SJSA1 (cell line): ENCODE data around the gene RCN2. TPM values are rescaled to one million over a fixed set of nuclear protein-coding genes. Genes with fewer than 3 reads are reported as not detected.
"Not testable (repeated sequence)": the region's sequence is repeated elsewhere in the genome, so short reads cannot be mapped to it uniquely, and the experiment has no call there.

ENCODE experiments used
- DNase-seq, 2 experiments: peaks; one replicate each; pipeline ENCODE4 v3.0.0-alpha.2; 2015 to 2020; ENCODE audit warnings: low spot score in 2 of 2, low read depth in 1 of 2
- H3K27ac ChIP-seq: fragments of 250-450 bp; sonication (Bioruptor Pico); 2 replicates; pipeline ENCODE4 v1.5.1; 2020; ENCODE audit warnings: mild to moderate bottlenecking, moderate library complexity
- H3K27me3 ChIP-seq: fragments of 250-450 bp; sonication (Bioruptor Pico); replicated peaks from 2 replicates; pipeline ENCODE4 v1.5.1; 2020; ENCODE audit warnings: mild to moderate bottlenecking, moderate library complexity
- H3K36me3 ChIP-seq: fragments of 250-450 bp; sonication (Bioruptor Pico); 2 replicates; pipeline ENCODE4 v1.5.1; 2020; ENCODE audit warnings: mild to moderate bottlenecking
- H3K4me1 ChIP-seq: fragments of 250-450 bp; sonication (Bioruptor Pico); replicated peaks from 2 replicates; pipeline ENCODE4 v1.6.1; 2021; ENCODE audit warnings: mild to moderate bottlenecking
- H3K4me3 ChIP-seq: fragments of 250-450 bp; sonication (Bioruptor Pico); 2 replicates; pipeline ENCODE4 v1.5.1; 2020; ENCODE audit warnings: mild to moderate bottlenecking
- H3K9me3 ChIP-seq: fragments of 250-450 bp; sonication (Bioruptor Pico); replicated peaks from 2 replicates; pipeline ENCODE4 v1.5.1; 2020; ENCODE audit warnings: mild to moderate bottlenecking
- total RNA-seq: library from RNA; depleted of rRNA; stranded (reverse); fragments of >200 nt; shearing (Covaris generic); gene quantifications from 2 replicates; pipeline ENCODE4 v1.2.3, GENCODE V29; 2014

Gene RCN2
- total RNA-seq, 1 experiment from 2014 or later, result 135 TPM

GRCh38 chr15:76942331-76942730 lies 10.8 kb downstream of the RCN2 start:
- Histone ChIP-seq H3K4me1 (no peaks in the 10 kb centered on the region), H3K4me3 (no peak overlapping the region), H3K9me3 (no peaks in the 10 kb centered on the region), H3K27ac (no peak overlapping the region), H3K27me3 (no peaks in the 10 kb centered on the region), H3K36me3 (peaks cover 29% of the 10 kb centered on the region)
- DNase-seq, result no peak

DNA sequence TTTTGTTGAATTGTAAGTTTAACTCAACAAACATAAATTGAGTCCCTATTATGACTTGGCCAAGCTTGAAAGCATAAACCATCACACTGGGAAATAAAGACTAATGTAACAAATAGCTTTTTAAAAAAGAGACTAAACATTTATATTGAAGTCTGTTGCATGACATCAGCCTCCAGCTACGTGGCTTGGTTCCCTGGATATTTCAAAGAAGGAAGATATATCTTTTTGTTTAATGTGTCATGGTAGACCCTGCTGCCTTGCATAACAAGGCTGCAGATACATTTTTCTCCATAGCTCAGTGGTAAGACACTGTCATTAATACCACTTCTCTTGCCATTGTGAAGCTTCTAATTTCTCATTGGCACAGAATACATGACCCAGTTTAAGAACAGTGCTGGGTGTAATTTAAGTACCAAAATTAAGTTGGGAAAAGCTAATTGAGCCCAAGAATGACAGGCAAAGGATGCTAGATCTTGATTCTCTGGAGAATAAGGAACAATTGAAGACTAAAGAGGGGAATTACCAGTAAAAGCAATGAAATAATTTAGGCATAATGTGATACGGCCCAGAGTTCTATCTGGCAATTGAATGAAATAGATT lies 14.0 kb downstream of the RCN2 start:
- H3K27ac ChIP-seq, result no peak overlapping the region
- H3K9me3 ChIP-seq, result no peaks in the 10 kb centered on the region
- H3K4me1 ChIP-seq, result no peaks in the 10 kb centered on the region
- DNase-seq, result no peak
- peaks cover 43% of the 10 kb centered on the region for H3K36me3 ChIP-seq
- no peaks in the 10 kb centered on the region for H3K27me3 ChIP-seq
- H3K4me3 ChIP-seq, result no peak overlapping the region

DNA sequence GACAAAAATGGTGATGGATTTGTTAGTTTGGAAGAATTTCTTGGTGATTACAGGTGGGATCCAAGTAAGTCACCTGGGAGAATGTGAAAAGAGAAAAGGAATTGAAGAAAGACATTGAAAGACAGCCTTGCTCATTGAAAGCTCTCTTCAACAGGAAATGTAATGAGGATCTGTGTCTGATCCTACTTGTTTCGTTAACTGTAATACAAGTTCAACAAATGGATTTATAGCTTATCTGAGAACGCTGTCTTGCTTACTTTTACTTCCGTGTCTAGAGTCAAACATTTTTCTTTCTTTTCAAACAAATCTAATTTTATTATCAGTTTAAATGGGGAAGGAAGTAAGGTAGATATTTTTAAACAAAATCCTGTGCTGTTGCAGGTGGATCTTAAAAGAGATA lies 15.9 kb downstream of the RCN2 start:
- Histone ChIP-seq H3K4me1 (no peaks in the 10 kb centered on the region), H3K27me3 (no peaks in the 10 kb centered on the region), H3K27ac (no peak overlapping the region), H3K9me3 (no peaks in the 10 kb centered on the region), H3K4me3 (no peak overlapping the region), H3K36me3 (peaks cover 51% of the 10 kb centered on the region)
- DNase-seq, result no peak

DNA sequence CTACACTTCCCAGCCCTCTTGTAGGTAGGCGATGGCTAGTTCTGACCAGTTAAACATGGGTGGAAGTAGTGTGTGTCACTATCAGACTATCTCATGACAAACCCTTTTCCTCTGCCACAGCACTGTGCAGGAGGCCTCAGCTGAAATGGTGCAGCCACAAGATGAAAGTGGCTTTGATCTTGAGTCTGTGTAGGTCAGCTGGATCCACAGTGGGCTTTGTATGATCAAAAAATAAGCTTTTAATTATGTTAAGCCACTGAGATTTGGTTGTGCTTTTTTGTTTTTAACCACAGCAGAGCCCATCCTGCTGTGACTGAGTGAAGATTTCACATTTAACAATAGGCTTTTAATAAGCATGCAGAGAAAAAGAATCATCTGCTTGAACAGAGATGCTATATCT lies 19.7 kb downstream of the RCN2 start:
- H3K27me3 ChIP-seq, result no peaks in the 10 kb centered on the region
- peaks cover 33% of the 10 kb centered on the region for H3K36me3 ChIP-seq
- no peaks in the 10 kb centered on the region for H3K9me3 ChIP-seq
- no peak overlapping the region for H3K4me3 ChIP-seq
- H3K27ac ChIP-seq, result no peak overlapping the region
- no peaks in the 10 kb centered on the region for H3K4me1 ChIP-seq
- no peak for DNase-seq

- Histone ChIP-seq H3K9me3 (no peaks in the 10 kb centered on the region), H3K4me3 (no peak overlapping the region), H3K4me1 (no peaks in the 10 kb centered on the region), H3K36me3 (peaks cover 16% of the 10 kb centered on the region), H3K27me3 (no peaks in the 10 kb centered on the region), H3K27ac (no peak overlapping the region)
- DNase-seq, result no peak
Observed at GRCh38 chr15:76953913-76954312, 22.4 kb downstream of the RCN2 start.

DNA sequence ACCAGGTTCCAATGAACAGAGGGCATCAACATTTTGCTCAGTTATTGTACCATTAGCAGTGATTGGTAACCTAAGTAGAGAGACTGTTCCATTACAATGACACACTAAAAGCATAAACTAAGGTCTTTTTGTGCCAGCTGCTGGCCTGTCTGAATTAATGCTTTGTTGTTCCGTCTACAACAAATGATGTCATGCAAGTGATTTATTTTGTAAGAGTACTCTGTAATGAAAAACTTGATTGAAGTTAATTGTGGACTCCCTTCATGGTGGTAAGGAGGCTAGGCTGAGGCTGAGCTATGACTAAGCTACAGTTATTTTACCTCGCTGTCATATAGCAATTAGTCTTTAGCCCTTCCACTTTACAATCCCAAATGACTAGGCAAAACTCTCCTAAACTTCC lies 23.2 kb downstream of the RCN2 start:
- no peak overlapping the region for H3K4me3 ChIP-seq
- no peak for DNase-seq
- H3K4me1 ChIP-seq, result no peaks in the 10 kb centered on the region
- no peaks in the 10 kb centered on the region for H3K9me3 ChIP-seq
- H3K36me3 ChIP-seq, result peaks cover 10% of the 10 kb centered on the region
- no peaks in the 10 kb centered on the region for H3K27me3 ChIP-seq
- H3K27ac ChIP-seq, result no peak overlapping the region

DNA sequence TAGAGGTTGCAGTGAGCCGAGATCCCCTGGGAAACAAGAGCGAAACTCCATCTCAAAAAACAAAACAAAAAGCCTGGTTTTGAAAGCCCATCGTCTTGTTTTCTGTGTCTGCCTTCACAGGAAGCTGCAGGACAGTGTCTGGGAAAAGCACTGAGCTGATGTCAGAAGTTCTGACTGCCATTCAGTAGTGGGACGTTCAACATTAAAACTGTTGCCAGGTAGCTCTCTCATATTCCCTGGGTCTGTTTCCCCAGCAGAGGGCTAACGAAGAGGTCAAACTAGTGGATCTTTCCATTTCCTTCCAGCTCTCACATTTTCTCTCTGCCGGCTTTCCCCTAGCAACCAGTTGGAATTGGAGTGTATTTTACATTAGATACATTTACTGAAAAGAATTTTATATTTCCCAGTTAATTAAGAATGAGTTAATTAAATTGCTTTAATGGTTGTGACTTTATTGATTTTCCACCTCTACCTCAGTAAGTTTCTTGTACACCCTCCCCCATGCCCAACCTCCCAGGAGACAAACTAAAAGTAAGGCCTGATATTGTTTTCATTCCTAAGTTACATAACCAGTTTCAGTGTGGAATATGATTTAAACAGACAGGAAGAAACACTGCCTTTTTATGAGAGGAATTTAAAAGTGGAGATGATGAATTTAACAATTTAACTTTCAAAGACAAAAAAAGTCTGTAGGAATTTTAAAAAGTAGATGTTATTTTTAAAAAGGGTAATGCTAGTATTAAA lies 29.9 kb downstream of the RCN2 start:
- Histone ChIP-seq H3K27me3 (peaks cover 10% of the 10 kb centered on the region), H3K36me3 (no peaks in the 10 kb centered on the region), H3K27ac (no peak overlapping the region), H3K9me3 (no peaks in the 10 kb centered on the region), H3K4me3 (no peak overlapping the region), H3K4me1 (peaks cover 4% of the 10 kb centered on the region)
- no peak for DNase-seq

GRCh38 chr15:76962337-76963013 lies 30.9 kb downstream of the RCN2 start:
- Histone ChIP-seq H3K27ac (no peak overlapping the region), H3K4me3 (no peak overlapping the region), H3K36me3 (no peaks in the 10 kb centered on the region), H3K4me1 (peaks cover 4% of the 10 kb centered on the region), H3K27me3 (peaks cover 10% of the 10 kb centered on the region), H3K9me3 (no peaks in the 10 kb centered on the region)
- DNase-seq, result no peak

DNA sequence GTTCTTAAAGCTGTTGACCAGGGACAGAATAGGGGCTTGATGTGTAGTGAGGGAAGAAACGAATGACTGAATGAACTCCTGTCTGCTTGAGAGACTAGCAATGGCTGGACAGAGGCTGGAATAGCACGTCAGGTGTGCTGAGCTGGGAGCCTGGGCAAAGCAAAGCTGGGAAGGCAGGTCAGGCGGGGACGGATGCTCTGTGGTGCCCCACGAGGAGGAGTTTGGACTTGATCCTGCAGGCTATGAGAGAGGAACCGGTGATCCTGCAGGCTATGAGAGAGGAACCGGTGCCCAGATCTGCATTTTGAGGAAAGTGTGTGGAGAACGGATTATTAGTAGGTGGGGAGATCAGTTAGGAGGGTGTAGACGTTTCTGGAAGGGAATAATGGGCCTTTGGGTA lies 32.0 kb downstream of the RCN2 start:
- no peaks in the 10 kb centered on the region for H3K36me3 ChIP-seq
- peaks cover 10% of the 10 kb centered on the region for H3K27me3 ChIP-seq
- no peak overlapping the region for H3K27ac ChIP-seq
- DNase-seq, result no peak
- H3K4me1 ChIP-seq, result peaks cover 4% of the 10 kb centered on the region
- no peak overlapping the region for H3K4me3 ChIP-seq
- no peaks in the 10 kb centered on the region for H3K9me3 ChIP-seq

- DNase-seq, result no peak
- peaks cover 10% of the 10 kb centered on the region for H3K27me3 ChIP-seq
- H3K4me1 ChIP-seq, result peaks cover 4% of the 10 kb centered on the region
- no peak overlapping the region for H3K27ac ChIP-seq
- no peaks in the 10 kb centered on the region for H3K9me3 ChIP-seq
- no peaks in the 10 kb centered on the region for H3K36me3 ChIP-seq
- no peak overlapping the region for H3K4me3 ChIP-seq
Observed at GRCh38 chr15:76964157-76964556, 32.6 kb downstream of the RCN2 start.

DNA sequence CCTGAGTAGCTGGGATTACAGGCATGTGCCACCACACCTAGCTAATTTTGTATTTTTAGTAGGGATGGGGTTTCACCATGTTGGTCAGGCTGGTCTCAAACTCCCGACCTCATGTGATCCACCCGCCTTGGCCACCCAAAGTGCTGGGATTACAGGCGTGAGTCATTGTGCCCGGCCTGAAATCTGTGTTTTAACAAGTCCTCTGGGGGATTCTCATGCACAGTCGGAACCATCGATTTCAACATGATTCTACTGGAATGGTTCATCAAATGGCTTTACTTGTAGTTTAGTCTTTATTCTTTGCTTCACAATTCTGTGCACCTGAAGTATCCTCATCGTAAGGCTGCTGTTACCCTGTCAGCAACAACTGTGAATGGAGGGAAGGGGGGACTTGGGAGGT lies 34.5 kb downstream of the RCN2 start:
- DNase-seq, H3K9me3 ChIP-seq, H3K4me1 ChIP-seq, H3K36me3 ChIP-seq, H3K4me3 ChIP-seq, H3K27ac ChIP-seq: not testable (repeated sequence)
- peaks cover 16% of the 10 kb centered on the region for H3K27me3 ChIP-seq

- no peak overlapping the region for H3K4me3 ChIP-seq
- peaks cover 12% of the 10 kb centered on the region for H3K27me3 ChIP-seq
- H3K4me1 ChIP-seq, result peaks cover 4% of the 10 kb centered on the region
- H3K9me3 ChIP-seq, result no peaks in the 10 kb centered on the region
- H3K27ac ChIP-seq, result no peak overlapping the region
- DNase-seq, result no peak
- no peaks in the 10 kb centered on the region for H3K36me3 ChIP-seq
Observed at GRCh38 chr15:76967067-76967466, 35.5 kb downstream of the RCN2 start.

GRCh38 chr15:76968306-76968705 lies 36.8 kb downstream of the RCN2 start:
- H3K4me3 ChIP-seq, result no peak overlapping the region
- H3K4me1 ChIP-seq, result peaks cover 4% of the 10 kb centered on the region
- DNase-seq, result no peak

More at GRCh38 chr15:76968306-76968705, 36.8 kb downstream of the RCN2 start:
- H3K27ac ChIP-seq, result no peak overlapping the region
- H3K27me3 ChIP-seq, result peaks cover 17% of the 10 kb centered on the region
- H3K36me3 ChIP-seq, result no peaks in the 10 kb centered on the region
- no peaks in the 10 kb centered on the region for H3K9me3 ChIP-seq
